HG03135 (cell line): ENCODE results near the gene PRDM15.

ENCODE experiments used
- ATAC-seq: cut with Tn5 transposase; IDR thresholded peaks from one replicate; pipeline ENCODE4 v1.9.1; 2021; ENCODE audit warnings: mild to moderate bottlenecking, moderate library complexity; ENCODE audit not compliant: unreplicated experiment

The PRDM15 gene

GRCh38 chr21:41866274-41866809 lies 12.8 kb downstream of the PRDM15 start:
- ATAC-seq = no peak

GRCh38 chr21:41865002-41865777 lies 14.0 kb downstream of the PRDM15 start:
- peak; percentile 34 for ATAC-seq

GRCh38 chr21:41864311-41865001 lies 14.7 kb downstream of the PRDM15 start:
- ATAC-seq = no peak

- no peak for ATAC-seq
These were observed 15.8 kb downstream of the PRDM15 start for GRCh38 chr21:41863439-41863740.

- ATAC-seq = no peak
These were observed 17.2 kb downstream of the PRDM15 start for GRCh38 chr21:41861987-41862386.

- no peak for ATAC-seq
These were observed 17.9 kb downstream of the PRDM15 start for GRCh38 chr21:41861255-41861654.

GRCh38 chr21:41859297-41859980 lies 19.7 kb downstream of the PRDM15 start:
- ATAC-seq = no peak

GRCh38 chr21:41858466-41859296 lies 20.5 kb downstream of the PRDM15 start:
- ATAC-seq = no peak

- no peak for ATAC-seq
These were observed 21.3 kb downstream of the PRDM15 start for GRCh38 chr21:41857771-41858300.

- ATAC-seq = no peak
These were observed 22.6 kb downstream of the PRDM15 start for GRCh38 chr21:41856572-41856971.

GRCh38 chr21:41854426-41854995 lies 24.6 kb downstream of the PRDM15 start:
- ATAC-seq = no peak

- ATAC-seq = no peak
These were observed 26.2 kb downstream of the PRDM15 start for GRCh38 chr21:41852929-41853320.

- no peak for ATAC-seq
These were observed 26.8 kb downstream of the PRDM15 start for GRCh38 chr21:41852151-41852928.

- ATAC-seq = no peak
These were observed 27.9 kb downstream of the PRDM15 start for GRCh38 chr21:41851090-41851790.

- no peak for ATAC-seq
These were observed 29.1 kb downstream of the PRDM15 start for GRCh38 chr21:41850085-41850484.

- no peak for ATAC-seq
These were observed 30.1 kb downstream of the PRDM15 start for GRCh38 chr21:41848958-41849580.

- no peak for ATAC-seq
These were observed 30.6 kb downstream of the PRDM15 start for GRCh38 chr21:41848533-41848932.

- no peak for ATAC-seq
These were observed 31.9 kb downstream of the PRDM15 start for GRCh38 chr21:41847066-41847804.
